ENCODE data around the gene PLET1.
"Not testable (repeated sequence)": the region's sequence is repeated elsewhere in the genome, so short reads cannot be mapped to it uniquely, and the experiment has no call there.

Gene PLET1

GRCh38 chr11:112212290-112212689 is 48.4 kb downstream of the PLET1 start:
- no peak for TF ChIP-seq CTCF (IDR thresholded peaks at IDR 0.05; ENCODE audit: low read depth, low read length)
- DNase-seq (ENCODE audit: extremely low read depth, low read depth), result no peak

- no peak for DNase-seq (ENCODE audit: extremely low read depth, low read depth)
- no peak for TF ChIP-seq CTCF (IDR thresholded peaks at IDR 0.05; ENCODE audit: low read depth, low read length)
Observed at GRCh38 chr11:112211536-112211935, 49.1 kb downstream of the PLET1 start.

- DNase-seq (ENCODE audit: extremely low read depth, low read depth), result no peak
- no peak for TF ChIP-seq CTCF (IDR thresholded peaks at IDR 0.05; ENCODE audit: low read depth, low read length)
Observed at GRCh38 chr11:112210890-112211289, 49.8 kb downstream of the PLET1 start.

- no peak for DNase-seq (ENCODE audit: extremely low read depth, low read depth)
- no peak for TF ChIP-seq CTCF (IDR thresholded peaks at IDR 0.05; ENCODE audit: low read depth, low read length)
Observed at GRCh38 chr11:112206071-112206470, 54.6 kb downstream of the PLET1 start.

- DNase-seq (ENCODE audit: extremely low read depth, low read depth), result no peak
Observed at GRCh38 chr11:112200252-112200651, 60.4 kb downstream of the PLET1 start.

GRCh38 chr11:112199101-112199500 is 61.6 kb downstream of the PLET1 start:
- not testable (repeated sequence) for DNase-seq (ENCODE audit: extremely low read depth, low read depth)

More at GRCh38 chr11:112200252-112200651, 60.4 kb downstream of the PLET1 start:
- TF ChIP-seq CTCF (IDR thresholded peaks at IDR 0.05; ENCODE audit: low read depth, low read length), result no peak

All from AG09319 (cell line).